Fibroblast of the aortic adventitia (primary cell): Measurements from ENCODE around the gene SYDE1. TPM values are rescaled to one million over a fixed set of nuclear protein-coding genes. Genes with fewer than 3 reads are reported as not detected.

Source experiments
- DNase-seq: peaks from one replicate; pipeline ENCODE4 v3.0.0-alpha.2; 2010; ENCODE audit warnings: low read depth
- H3K4me3 ChIP-seq: 2 replicates; pipeline ENCODE4 v1.5.1; 2011; ENCODE audit warnings: low read depth, mild to moderate bottlenecking, control low read depth, low read length, moderate library complexity
- CTCF ChIP-seq: IDR thresholded peaks from 2 replicates; pipeline ENCODE4 v1.5.1; 2011; ENCODE audit warnings: mild to moderate bottlenecking, low read length, control low read depth, inconsistent platforms; ENCODE audit not compliant: insufficient read depth
- total RNA-seq: library from RNA; depleted of rRNA; stranded (reverse); fragments of >200 nt; gene quantifications from 2 replicates; pipeline ENCODE4 v1.2.3, GENCODE V29; 2012; ENCODE audit warnings: low replicate concordance

Gene SYDE1
- total RNA-seq, 1 donor: 36.2 TPM

GRCh38 chr19:15138427-15138826 lies 31.2 kb downstream of the SYDE1 start:
- TF ChIP-seq CTCF: no peak
- no peak for DNase-seq
- no peak overlapping the region for H3K4me3 ChIP-seq

GRCh38 chr19:15141143-15141542 lies 33.9 kb downstream of the SYDE1 start:
- TF ChIP-seq CTCF: no peak
- H3K4me3 ChIP-seq: no peak overlapping the region
- no peak for DNase-seq

- no peak overlapping the region for H3K4me3 ChIP-seq
- DNase-seq: no peak
- TF ChIP-seq CTCF: no peak
These were observed 35.1 kb downstream of the SYDE1 start for GRCh38 chr19:15142313-15142712.

GRCh38 chr19:15144046-15144646 lies 36.9 kb downstream of the SYDE1 start:
- TF ChIP-seq CTCF: no peak
- no peak overlapping the region for H3K4me3 ChIP-seq
- DNase-seq: no peak

- no peak for TF ChIP-seq CTCF
- H3K4me3 ChIP-seq: no peak overlapping the region
- DNase-seq: no peak
These were observed 39.9 kb downstream of the SYDE1 start for GRCh38 chr19:15147090-15147489.

GRCh38 chr19:15149737-15150136 lies 42.5 kb downstream of the SYDE1 start:
- H3K4me3 ChIP-seq: no peak overlapping the region
- DNase-seq: no peak
- TF ChIP-seq CTCF: no peak

GRCh38 chr19:15154002-15154612 lies 46.9 kb downstream of the SYDE1 start:
- DNase-seq: peak; percentile 59
- peak; percentile 64 for TF ChIP-seq CTCF
- no peak overlapping the region for H3K4me3 ChIP-seq
